RPMI8226 (cell line): ENCODE data around the gene SPAG5.
"Not testable (repeated sequence)": the region's sequence is repeated elsewhere in the genome, so short reads cannot be mapped to it uniquely, and the experiment has no call there.

Experiments
- DNase-seq: peaks from one replicate; pipeline ENCODE4 v3.0.0-alpha.2; 2015

The SPAG5 gene

GRCh38 chr17:28598799-28599310, at the start of gene SPAG5:
TSS of gene SPAG5 (minus strand) at chr17:28599025. CDS start at chr17:28598946, 79 bp downstream.
- peak; percentile 97 for DNase-seq

- DNase-seq = no peak
Measured at GRCh38 chr17:28646039-28646754, 47.4 kb upstream of the SPAG5 start.

GRCh38 chr17:28645576-28645939, 46.7 kb upstream of the SPAG5 start:
- DNase-seq = peak; percentile 5

DNA sequence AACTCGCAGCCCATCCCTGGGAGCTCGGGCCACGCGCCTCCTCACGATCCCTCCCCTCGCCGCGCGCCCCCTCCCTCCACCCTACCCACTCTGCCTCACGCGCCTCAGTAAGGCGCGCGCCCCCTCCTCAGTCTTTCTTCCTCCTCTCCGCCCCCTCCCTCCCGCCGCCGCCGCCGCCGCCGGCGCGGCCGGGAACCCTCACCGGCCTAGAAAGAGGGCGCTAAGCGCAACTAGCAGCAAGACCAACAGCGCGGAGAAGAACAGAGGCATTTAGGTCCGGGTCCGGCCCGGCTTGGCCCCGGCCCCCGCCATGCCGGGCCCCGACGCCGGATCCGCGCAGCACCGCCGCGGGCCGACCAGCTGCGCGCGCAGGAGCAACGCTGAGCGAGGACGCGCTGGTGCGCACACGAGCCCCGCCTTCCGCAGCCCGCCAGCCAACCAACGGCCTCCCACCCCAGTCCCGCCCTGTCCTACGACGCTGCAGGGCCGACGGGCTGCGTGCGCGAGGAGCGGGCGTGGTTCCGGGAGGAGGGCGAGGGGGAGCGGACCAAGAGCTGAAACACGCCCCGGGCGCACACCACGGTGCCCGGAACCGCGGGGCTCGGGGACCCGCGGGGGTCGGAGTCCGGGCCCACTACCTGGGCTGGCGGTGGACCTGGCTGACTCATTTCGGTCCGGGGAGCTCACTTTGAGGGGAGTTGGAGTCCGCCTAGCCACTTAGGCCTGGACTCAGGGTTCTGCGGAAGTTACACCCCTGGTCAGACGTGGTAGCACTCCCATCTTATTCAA, 46.2 kb upstream of the SPAG5 start, which contains the start of gene BLTP2:
BLTP2 (minus strand) TSS at position 372 of the 789 bp plus-strand sequence; CDS start at position 270, 102 bp downstream.
- peak; percentile 97 for DNase-seq

GRCh38 chr17:28643983-28644786, 45.4 kb upstream of the SPAG5 start:
- DNase-seq = peak; percentile 78

GRCh38 chr17:28641579-28641978, 42.8 kb upstream of the SPAG5 start:
- DNase-seq = no peak

DNA sequence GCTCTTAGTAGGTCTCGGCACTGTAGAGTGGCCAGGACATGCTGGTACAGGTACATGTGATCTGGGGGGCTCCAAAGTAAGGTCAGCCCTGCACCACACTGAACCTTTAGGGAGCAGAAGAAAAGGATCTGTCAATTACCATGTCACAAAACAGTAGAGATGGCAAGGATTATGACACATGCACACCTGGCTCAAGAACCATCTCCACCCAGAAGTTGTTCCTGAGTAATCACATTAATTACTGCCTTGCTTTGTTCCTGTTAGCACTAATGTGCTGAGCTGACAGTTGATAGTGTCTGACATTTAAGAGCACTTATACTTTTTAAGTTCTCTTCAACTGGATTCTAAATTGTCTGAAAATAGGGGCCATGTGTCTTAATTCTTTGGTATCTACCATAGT, 36.7 kb upstream of the SPAG5 start:
- DNase-seq = no peak

- no peak for DNase-seq
Measured at GRCh38 chr17:28634206-28634865, 35.5 kb upstream of the SPAG5 start.

DNA sequence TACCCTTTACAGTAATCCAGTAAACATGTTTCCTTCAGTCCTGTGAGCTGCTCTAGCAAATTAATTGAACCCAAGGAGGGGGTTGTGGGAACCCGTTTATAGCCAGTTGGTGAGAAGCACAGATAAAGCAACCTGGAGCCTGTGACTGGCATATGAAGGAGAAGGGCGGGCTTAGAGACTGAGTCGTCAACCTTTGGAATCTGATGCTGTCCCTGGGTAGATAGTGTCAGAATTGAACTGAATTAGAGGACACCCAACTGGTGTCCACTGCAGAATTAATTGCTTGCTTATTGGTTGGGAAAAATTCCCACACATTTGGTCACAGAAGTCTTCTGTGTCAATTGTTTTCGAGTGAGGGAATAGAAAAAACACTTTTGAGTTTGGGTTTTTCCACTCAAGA, 28.0 kb upstream of the SPAG5 start:
- no peak for DNase-seq

DNA sequence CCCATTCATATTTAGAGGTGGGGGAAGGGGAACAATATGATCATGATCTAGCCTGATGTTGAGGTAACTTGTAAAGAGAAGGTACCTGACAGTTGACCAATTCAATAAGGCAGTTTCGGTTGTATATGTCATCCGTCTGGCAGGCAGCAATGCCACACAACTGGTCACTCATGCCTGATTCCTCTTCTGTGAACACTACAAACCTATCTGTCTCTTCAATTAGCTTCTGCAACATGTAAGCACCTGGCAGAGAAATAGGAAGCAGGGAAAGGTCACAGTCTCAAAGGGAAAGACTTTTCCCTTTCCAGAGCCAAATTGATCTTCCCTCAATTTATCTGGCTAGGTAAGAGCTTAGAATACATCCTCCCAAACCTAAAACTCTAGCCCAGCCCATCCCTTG, 25.3 kb upstream of the SPAG5 start:
- DNase-seq = no peak

DNA sequence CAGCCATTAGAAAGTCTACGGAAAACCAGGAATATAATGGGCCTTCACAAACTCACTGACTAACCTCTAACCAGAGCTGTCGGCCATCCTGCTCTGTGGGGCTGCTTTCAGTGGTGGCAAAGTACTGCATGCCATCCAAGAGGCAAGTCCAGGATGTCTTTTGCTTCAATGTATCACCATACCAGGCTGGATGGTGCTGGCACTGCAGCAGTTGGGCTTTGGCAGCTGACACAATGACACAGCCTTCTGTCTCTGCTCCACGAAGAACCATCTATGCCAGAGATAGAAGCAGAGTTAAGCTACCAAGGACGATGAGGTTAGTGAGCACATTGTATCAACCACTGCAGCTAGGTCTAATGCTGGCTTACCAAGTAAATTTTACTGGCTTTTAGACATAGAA, 24.9 kb upstream of the SPAG5 start:
- DNase-seq = no peak

- no peak for DNase-seq
Measured at GRCh38 chr17:28622186-28622585, 23.4 kb upstream of the SPAG5 start.

DNA sequence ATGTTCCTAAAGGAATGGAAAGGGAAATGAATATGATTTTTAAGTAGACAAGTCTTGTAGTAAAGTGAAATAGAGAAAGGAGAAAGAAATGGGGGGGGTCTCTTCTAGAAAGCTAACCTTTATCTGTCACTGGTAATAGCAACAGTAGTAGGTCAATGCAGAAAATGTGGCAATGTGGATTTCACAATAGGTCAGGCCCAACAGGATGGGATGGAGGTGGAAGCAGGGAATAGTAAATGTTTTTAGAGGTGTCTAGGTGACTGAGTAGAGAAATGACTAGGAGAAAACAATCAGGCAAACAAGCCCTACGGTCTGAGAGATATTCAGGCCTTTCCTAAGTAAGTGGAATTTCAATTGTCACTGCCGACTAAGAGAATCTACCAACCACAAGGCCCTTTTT, 21.2 kb upstream of the SPAG5 start:
- DNase-seq = no peak

GRCh38 chr17:28618464-28618863, 19.6 kb upstream of the SPAG5 start:
- DNase-seq = no peak

DNA sequence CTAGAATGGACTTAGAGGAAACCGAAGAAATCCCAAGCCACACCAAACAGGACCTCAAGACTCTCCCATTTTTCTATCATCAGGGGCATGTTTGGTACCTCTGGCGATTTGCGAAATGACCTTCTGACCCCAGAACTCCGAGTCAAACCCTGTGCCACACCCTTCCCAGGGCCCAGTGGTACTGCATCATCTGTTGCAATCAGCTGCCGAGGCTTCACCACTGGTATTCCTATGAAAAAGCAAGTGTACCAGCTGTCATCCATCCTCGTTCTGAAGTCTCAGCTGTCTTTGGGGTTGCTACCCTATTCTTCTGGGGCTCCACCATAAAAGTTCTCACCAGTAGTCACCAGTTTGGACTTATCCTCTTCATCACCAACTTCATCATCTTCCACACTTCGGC, 17.5 kb upstream of the SPAG5 start:
- no peak for DNase-seq

DNA sequence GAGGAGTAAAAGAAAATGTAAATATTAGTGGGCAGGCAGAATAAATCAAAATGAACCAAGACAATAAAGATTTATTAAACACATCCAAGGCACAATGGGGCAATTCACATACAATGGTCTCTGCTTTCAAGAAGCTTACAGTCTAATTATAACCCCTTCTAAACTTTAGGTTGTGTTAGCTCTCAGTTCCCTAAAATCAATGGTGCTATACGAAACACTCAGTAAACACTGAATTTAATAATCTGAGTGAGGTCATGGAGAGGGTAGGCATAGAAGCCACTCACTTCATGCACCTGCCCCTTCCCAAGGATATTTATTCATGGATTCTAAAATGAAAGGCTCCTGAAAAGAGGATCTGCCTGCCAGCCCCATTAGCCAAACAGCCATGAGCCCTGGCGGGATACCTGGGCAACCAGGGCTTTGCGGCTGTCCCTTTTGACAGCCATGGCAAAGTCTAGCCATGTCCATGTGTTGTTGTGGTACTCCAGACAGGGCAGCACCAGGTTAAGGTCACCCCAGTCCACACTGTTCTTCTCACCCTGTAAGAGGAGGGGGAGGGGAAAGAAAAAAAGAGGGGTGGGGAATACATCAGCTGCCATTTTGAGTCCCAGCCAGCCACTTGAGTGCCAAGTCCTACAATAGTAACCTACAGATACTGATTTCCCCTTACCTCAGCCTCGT, 16.6 kb upstream of the SPAG5 start:
- DNase-seq = no peak

DNA sequence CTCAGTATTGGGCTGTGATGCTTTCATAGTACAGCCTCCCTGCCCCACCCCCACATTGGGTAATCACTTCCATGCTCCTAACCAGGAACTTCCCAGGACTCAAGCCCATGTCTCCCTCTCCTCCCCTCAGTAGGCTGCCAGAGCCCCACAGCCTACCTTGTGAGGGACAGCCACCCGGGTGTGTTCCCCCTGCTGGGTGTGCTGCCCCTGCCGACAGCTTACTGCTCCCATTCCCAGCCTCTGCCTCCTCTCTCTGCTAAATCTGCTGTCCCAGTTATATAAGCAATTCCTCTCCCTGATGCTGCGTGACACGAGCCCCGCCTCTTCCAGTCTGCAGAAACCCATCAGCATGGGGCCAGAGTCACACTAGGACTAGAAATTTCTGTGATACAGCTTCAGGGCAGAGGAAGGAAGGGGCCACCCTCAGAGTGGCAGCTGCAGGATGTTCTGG, 15.1 kb upstream of the SPAG5 start, which contains the start of gene RSKR:
RSKR (minus strand) TSS at position 255 of the 451 bp plus-strand sequence; CDS start at position 231, 24 bp downstream.
- DNase-seq = no peak

DNA sequence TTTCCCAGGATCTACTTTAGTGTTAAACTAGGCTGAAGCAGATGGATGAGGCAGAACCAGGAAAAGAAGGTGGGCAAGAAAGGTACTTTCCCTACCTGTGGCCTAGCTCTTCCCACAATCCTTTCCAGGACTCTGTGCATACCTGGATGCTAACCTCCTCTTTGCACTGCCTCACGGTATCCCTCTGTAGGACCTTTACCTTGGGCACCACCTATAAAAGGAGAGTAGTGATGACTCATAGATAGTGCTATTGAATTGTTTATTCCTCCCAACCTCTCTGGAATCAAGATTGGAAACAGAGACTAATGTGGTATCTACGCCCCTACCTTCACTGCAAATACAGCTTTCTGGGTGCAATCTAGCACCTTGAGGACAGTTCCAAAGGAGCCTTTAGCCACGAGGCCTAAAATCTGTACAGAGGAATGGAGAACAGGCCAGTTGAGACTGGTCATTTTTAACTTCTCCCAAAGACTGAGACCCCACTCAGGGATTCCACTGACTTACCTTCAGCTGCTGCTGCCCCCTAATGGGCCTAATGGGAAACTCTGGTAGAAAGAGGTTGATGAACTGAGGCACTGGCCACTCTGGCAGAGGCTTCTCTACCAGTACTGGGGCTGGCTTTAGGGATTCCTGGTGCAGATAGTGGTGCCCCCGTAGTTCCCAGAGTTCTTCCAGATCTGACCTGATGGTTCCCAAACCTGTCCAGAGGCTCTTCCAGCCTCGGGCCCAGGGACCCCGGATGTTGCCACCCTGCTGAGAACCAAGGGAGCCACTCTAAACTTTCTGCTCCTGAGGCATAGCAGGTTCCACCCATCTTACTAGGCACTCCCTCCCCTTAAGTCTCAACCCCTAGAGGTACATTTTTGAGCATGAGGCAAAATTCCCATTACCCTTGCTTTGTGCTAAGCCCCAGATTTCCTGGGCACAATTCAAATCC, 14.4 kb upstream of the SPAG5 start:
- peak; percentile 45 for DNase-seq

- DNase-seq = no peak
Measured at GRCh38 chr17:28612531-28612930, 13.7 kb upstream of the SPAG5 start.

- no peak for DNase-seq
Measured at GRCh38 chr17:28610376-28610775, 11.6 kb upstream of the SPAG5 start.

- DNase-seq = not testable (repeated sequence)
Measured at GRCh38 chr17:28604031-28604430, 5.2 kb upstream of the SPAG5 start.
